Caco-2 (cell line): ENCODE measurements around the gene TSPAN18. TPM values are rescaled to one million over a fixed set of nuclear protein-coding genes. Genes with fewer than 3 reads are reported as not detected.

Experiments
- BruUV-seq: library from RNA; stranded (reverse); fragments of 400-500 nt; replicated peaks from 2 replicates; lab custom pipeline; 2021; lab: Mats Ljungman, UMichigan
- CTCF ChIA-PET: fragments of 300-600 bp; sonication (Branson Sonifier 250); formaldehyde crosslinking; loops from one replicate; lab custom pipeline; 2022; ENCODE audit warnings: antibody characterized with exemption; lab: Charles Lee
- POLR2A ChIA-PET: fragments of 300-600 bp; sonication (Branson Sonifier 250); formaldehyde crosslinking; loops from one replicate; lab custom pipeline; 2022; ENCODE audit warnings: antibody characterized with exemption; lab: Charles Lee
- DNase-seq, 2 experiments: peaks; one replicate each; pipeline versions ENCODE4 v3.0.0 to v3.0.0-alpha.2; 2020 to 2022
- H3K27me3 ChIP-seq: replicated peaks from 2 replicates; pipeline ENCODE4 v1.6.0; 2011; ENCODE audit warnings: low read length; ENCODE audit not compliant: control insufficient read depth, insufficient read depth
- H3K36me3 ChIP-seq: 2 replicates; pipeline ENCODE4 v1.5.1; 2011; ENCODE audit warnings: low read length; ENCODE audit not compliant: control insufficient read depth, insufficient read depth
- H3K4me1 ChIP-seq: fragments of 250-450 bp; sonication (Bioruptor Pico); 2 replicates; pipeline ENCODE4 v1.5.1; 2020; ENCODE audit warnings: mild to moderate bottlenecking
- H3K4me3 ChIP-seq: 2 replicates; pipeline ENCODE4 v1.5.1; 2011; ENCODE audit warnings: low read depth, mild to moderate bottlenecking, control low read depth, low read length
- H3K9me3 ChIP-seq: fragments of 250-450 bp; sonication (Bioruptor Pico); 2 replicates; pipeline ENCODE4 v1.5.1; 2020; ENCODE audit warnings: mild to moderate bottlenecking, moderate library complexity
- H3K27ac Mint-ChIP-seq: one replicate; pipeline ENCODE4 v1.8.0; 2022; ENCODE audit warnings: mixed read lengths; ENCODE audit not compliant: unreplicated experiment
- H3K27me3 Mint-ChIP-seq: one replicate; pipeline ENCODE4 v1.8.0; 2022; ENCODE audit warnings: mixed read lengths; ENCODE audit not compliant: insufficient read depth, unreplicated experiment
- H3K36me3 Mint-ChIP-seq: one replicate; pipeline ENCODE4 v1.8.0; 2022; ENCODE audit warnings: mild to moderate bottlenecking, mixed read lengths; ENCODE audit not compliant: insufficient read depth, unreplicated experiment
- H3K4me1 Mint-ChIP-seq: one replicate; pipeline ENCODE4 v1.8.0; 2022; ENCODE audit warnings: low read depth, mixed read lengths; ENCODE audit not compliant: unreplicated experiment
- H3K4me3 Mint-ChIP-seq: one replicate; pipeline ENCODE4 v1.8.0; 2022; ENCODE audit warnings: mild to moderate bottlenecking, moderate library complexity, mixed read lengths; ENCODE audit not compliant: unreplicated experiment
- H3K9me3 Mint-ChIP-seq: one replicate; pipeline ENCODE4 v1.8.0; 2022; ENCODE audit warnings: mixed read lengths; ENCODE audit not compliant: unreplicated experiment
- CTCF ChIP-seq, 2 experiments: fragments of 200-600 bp in 1 of 2; IDR thresholded peaks; 1 replicate in 1 of 2; 2 replicates in 1 of 2; pipeline versions ENCODE4 v1.5.1 to v1.8.0; 2011 to 2022; ENCODE audit warnings: antibody characterized with exemption in 1 of 2, control low read depth in 1 of 2, inconsistent platforms in 1 of 2, low read depth in 1 of 2, low read length in 1 of 2, mild to moderate bottlenecking in 1 of 2, moderate library complexity in 1 of 2; ENCODE audit not compliant: insufficient read depth in 1 of 2, severe bottlenecking in 1 of 2, unreplicated experiment in 1 of 2
- intact Hi-C: fragments of 100-400 bp; cut with micrococcal nuclease; formaldehyde crosslinking; loops from one replicate; pipeline ENCODE4 v1.10.0; 2022; ENCODE audit not compliant: unreplicated experiment
- total RNA-seq: library from RNA; stranded (reverse); gene quantifications from 2 replicates; pipeline ENCODE4 v1.2.3, GENCODE V29; 2022

The TSPAN18 gene
- total RNA-seq, 1 experiment from 2014 or later = 7.4 TPM

GRCh38 chr11:44943696-44944095 lies 216.9 kb downstream of the TSPAN18 start:
- no peak for DNase-seq
- ChIA-PET CTCF (no interaction called here), POLR2A (no interaction called here)
- BruUV-seq = no TSS peak
- Mint-ChIP-seq H3K27me3 (no peaks in the 10 kb centered on the region), H3K9me3 (no peaks in the 10 kb centered on the region), H3K4me1 (no peaks in the 10 kb centered on the region), H3K27ac (no peak overlapping the region), H3K4me3 (no peak overlapping the region), H3K36me3 (peaks cover 4% of the 10 kb centered on the region)
- no peaks in the 10 kb centered on the region for H3K9me3 ChIP-seq
- no peaks in the 10 kb centered on the region for H3K27me3 ChIP-seq
- no peaks in the 10 kb centered on the region for H3K4me1 ChIP-seq
- TF ChIP-seq CTCF (IDR thresholded peaks at IDR 0.05; ENCODE audit: insufficient read depth in 1 of 2, low read depth in 1 of 2, low read length in 1 of 2, severe bottlenecking in 1 of 2, unreplicated experiment in 1 of 2) = no peak
- intact Hi-C loops = no loop called here
- H3K4me3 ChIP-seq = no peak overlapping the region
- no peaks in the 10 kb centered on the region for H3K36me3 ChIP-seq

- ChIA-PET CTCF (interaction anchor here (0.9 to 1.2 kb wide), 2 partner anchors 8 to 18 kb away, joined by 4 to 5 read pairs; no protein-coding TSS in a partner anchor), POLR2A (no interaction called here)
- no peak for TF ChIP-seq CTCF (IDR thresholded peaks at IDR 0.05; ENCODE audit: insufficient read depth in 1 of 2, low read depth in 1 of 2, low read length in 1 of 2, severe bottlenecking in 1 of 2, unreplicated experiment in 1 of 2)
- Histone ChIP-seq H3K27me3 (no peaks in the 10 kb centered on the region), H3K9me3 (no peaks in the 10 kb centered on the region), H3K36me3 (no peaks in the 10 kb centered on the region), H3K4me3 (no peak overlapping the region), H3K4me1 (no peaks in the 10 kb centered on the region)
- Mint-ChIP-seq H3K27me3 (no peaks in the 10 kb centered on the region), H3K36me3 (peaks cover 4% of the 10 kb centered on the region), H3K4me3 (no peak overlapping the region), H3K9me3 (no peaks in the 10 kb centered on the region), H3K27ac (no peak overlapping the region), H3K4me1 (no peaks in the 10 kb centered on the region)
- no peak for DNase-seq
- BruUV-seq = no TSS peak
- intact Hi-C loops = no loop called here
These were observed 217.6 kb downstream of the TSPAN18 start for GRCh38 chr11:44944181-44944852.

GRCh38 chr11:44944853-44945235 lies 218.1 kb downstream of the TSPAN18 start:
- no peaks in the 10 kb centered on the region for H3K9me3 ChIP-seq
- no TSS peak for BruUV-seq
- no peak overlapping the region for H3K4me3 ChIP-seq
- intact Hi-C loops = no loop called here
- peaks cover 4% of the 10 kb centered on the region for H3K36me3 Mint-ChIP-seq
- no peak overlapping the region for H3K27ac Mint-ChIP-seq
- ChIA-PET POLR2A (no interaction called here), CTCF (interaction anchor here (0.9 to 1.2 kb wide), 2 partner anchors 8 to 19 kb away, joined by 4 to 5 read pairs; no protein-coding TSS in a partner anchor)
- H3K4me1 ChIP-seq = no peaks in the 10 kb centered on the region
- no peaks in the 10 kb centered on the region for H3K36me3 ChIP-seq
- no peaks in the 10 kb centered on the region for H3K27me3 Mint-ChIP-seq
- no peak for DNase-seq
- H3K4me3 Mint-ChIP-seq = no peak overlapping the region
- no peaks in the 10 kb centered on the region for H3K9me3 Mint-ChIP-seq
- H3K4me1 Mint-ChIP-seq = no peaks in the 10 kb centered on the region
- TF ChIP-seq CTCF (IDR thresholded peaks at IDR 0.05; ENCODE audit: insufficient read depth in 1 of 2, low read depth in 1 of 2, low read length in 1 of 2, severe bottlenecking in 1 of 2, unreplicated experiment in 1 of 2) = no peak
- H3K27me3 ChIP-seq = no peaks in the 10 kb centered on the region
